ENCODE data around the gene CARS2.
A peak's percentile ranks its signal among the peaks of the same experiment; 100 is the strongest.
"Not testable (repeated sequence)": the region's sequence is repeated elsewhere in the genome, so short reads cannot be mapped to it uniquely, and the experiment has no call there.

Gene CARS2

DNA sequence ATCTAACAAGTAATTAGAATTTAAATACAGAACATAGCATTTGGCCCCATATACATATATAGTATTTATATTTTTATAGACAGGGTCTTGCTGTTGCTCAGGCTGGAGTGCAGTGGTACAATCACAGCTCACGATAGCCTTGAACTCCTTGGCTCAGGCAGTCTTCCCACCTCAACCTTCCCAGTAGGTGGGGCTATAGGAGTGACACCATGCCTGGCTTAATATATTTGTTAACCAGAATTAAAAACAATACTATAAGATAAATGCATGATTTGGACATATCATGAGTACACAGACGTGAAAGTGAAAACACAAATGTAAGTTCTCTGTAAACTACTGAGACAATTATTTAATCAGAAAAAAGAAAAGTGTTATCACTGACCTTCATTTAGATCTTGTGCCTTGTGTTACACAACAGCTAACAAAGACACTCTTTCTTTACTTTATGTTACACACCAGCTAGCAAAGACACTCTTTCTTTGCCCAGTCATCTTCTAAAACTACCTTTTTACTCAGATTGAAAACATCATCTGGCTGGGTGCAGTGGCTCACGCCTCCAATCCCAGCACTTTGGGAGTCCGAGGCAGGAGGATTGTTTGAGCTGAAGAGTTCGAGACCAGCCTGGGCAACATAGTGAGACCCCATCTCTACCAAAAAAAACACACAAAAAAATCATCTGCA, 22.6 kb downstream of the CARS2 start:
- no peak overlapping the region for H3K27ac ChIP-seq (ENCODE audit: low read length)
- DNase-seq (ENCODE audit: low read depth, low spot score): no peak
- no peaks in the 10 kb centered on the region for H3K9me3 ChIP-seq (ENCODE audit: control insufficient read depth, insufficient read depth, low read length)
- no peaks in the 10 kb centered on the region for H3K27me3 ChIP-seq (ENCODE audit: control insufficient read depth, insufficient read depth, low read length)
- no peaks in the 10 kb centered on the region for H3K4me1 ChIP-seq (ENCODE audit: control insufficient read depth, insufficient read depth, low read length)
- H3K4me3 ChIP-seq (ENCODE audit: low read length): no peak overlapping the region
- WGBS (ENCODE audit: insufficient coverage, insufficient read length): no CpG with 5 or more reads among the region's 5 CpGs
- peaks cover 16% of the 10 kb centered on the region; the same call in 1 of the 2 replicates for H3K36me3 ChIP-seq (ENCODE audit: control insufficient read depth, insufficient read depth, low read length)

DNA sequence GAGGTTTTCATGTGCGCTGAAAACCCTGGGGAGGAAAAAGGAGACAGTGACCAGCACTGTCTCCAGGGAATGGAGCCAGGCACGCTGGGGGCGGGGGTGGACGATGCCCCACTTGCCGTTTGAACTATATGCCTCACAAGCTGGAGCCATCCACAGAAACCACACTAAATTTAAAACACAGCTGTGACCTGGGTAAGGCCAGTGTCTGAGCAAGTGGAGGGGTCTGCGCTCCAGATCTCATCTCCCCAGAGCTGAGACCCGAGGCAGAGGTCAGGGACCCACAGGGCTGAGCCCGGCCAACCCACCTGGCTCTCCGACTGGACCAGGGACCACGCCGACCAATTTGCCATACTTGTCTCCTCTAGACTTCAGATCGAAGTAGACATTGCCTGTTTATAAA, 23.2 kb downstream of the CARS2 start:
- no peak overlapping the region for H3K4me3 ChIP-seq (ENCODE audit: low read length)
- H3K36me3 ChIP-seq (ENCODE audit: control insufficient read depth, insufficient read depth, low read length): peaks cover 16% of the 10 kb centered on the region; the same call in 1 of the 2 replicates
- H3K27me3 ChIP-seq (ENCODE audit: control insufficient read depth, insufficient read depth, low read length): no peaks in the 10 kb centered on the region
- H3K4me1 ChIP-seq (ENCODE audit: control insufficient read depth, insufficient read depth, low read length): no peaks in the 10 kb centered on the region
- 100% methylated on average over 1 of the region's 12 CpGs for WGBS (ENCODE audit: insufficient coverage, insufficient read length)
- no peaks in the 10 kb centered on the region for H3K9me3 ChIP-seq (ENCODE audit: control insufficient read depth, insufficient read depth, low read length)
- no peak for DNase-seq (ENCODE audit: low read depth, low spot score)
- H3K27ac ChIP-seq (ENCODE audit: low read length): no peak overlapping the region

DNA sequence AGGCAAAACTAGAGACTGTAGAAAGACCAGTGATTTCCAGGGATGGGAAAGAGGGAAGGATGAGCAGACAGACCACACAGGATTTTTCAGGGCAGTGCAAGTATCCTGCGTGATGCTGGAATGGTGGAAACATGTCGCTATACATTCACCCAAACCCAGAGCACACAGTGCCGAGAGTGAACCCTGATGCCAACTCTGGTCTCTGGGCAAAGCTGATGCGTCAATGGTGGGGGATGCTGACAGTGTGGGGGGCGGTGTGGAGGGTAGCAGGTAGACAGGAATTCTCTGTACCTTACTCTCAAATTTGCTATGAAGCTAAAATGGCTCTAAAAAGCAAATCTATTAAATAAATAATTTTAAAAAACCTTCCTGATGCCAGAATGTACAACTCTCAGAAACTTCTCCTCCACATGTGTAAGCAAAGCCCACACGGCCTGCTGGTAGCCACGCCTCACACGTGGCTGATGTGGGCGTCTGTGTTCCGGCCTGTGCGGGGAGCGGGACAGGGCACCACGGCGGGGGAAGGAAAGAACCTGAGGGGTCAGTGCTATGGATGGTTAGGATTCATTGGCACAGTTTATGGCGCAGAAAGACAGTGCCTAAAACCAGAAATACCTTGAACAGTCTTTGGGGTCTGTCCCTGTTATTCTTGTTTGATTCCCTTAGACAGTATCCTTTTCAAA, 23.9 kb downstream of the CARS2 start:
- Histone ChIP-seq H3K9me3 (ENCODE audit: control insufficient read depth, insufficient read depth, low read length) (no peaks in the 10 kb centered on the region), H3K27ac (ENCODE audit: low read length) (no peak overlapping the region), H3K27me3 (ENCODE audit: control insufficient read depth, insufficient read depth, low read length) (no peaks in the 10 kb centered on the region), H3K4me1 (ENCODE audit: control insufficient read depth, insufficient read depth, low read length) (no peaks in the 10 kb centered on the region), H3K4me3 (ENCODE audit: low read length) (no peak overlapping the region), H3K36me3 (ENCODE audit: control insufficient read depth, insufficient read depth, low read length) (peaks cover 14% of the 10 kb centered on the region; the same call in 1 of the 2 replicates)
- WGBS (ENCODE audit: insufficient coverage, insufficient read length): no CpG with 5 or more reads among the region's 15 CpGs
- DNase-seq (ENCODE audit: low read depth, low spot score): no peak

DNA sequence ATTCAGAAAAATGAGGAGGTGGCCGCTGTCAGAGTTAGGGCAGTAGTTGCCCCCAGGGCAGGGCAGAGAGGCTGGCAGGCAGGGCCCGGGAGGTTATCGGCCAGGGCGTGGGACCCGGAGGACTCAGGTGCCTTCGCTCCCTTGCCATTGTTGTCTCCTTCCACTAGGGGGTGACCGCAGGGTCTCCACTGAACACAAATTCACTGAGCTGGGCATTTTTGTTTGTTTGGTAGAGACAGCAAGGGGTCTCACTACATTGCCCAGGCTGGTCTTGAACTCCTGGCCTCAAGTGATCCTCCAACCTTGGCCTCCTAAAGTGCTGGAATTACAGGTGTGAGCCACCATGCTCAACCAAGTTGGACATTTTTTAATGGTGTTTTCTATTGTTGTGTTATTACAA, 25.1 kb downstream of the CARS2 start:
- Histone ChIP-seq H3K36me3 (ENCODE audit: control insufficient read depth, insufficient read depth, low read length) (peaks cover 23% of the 10 kb centered on the region), H3K4me1 (ENCODE audit: control insufficient read depth, insufficient read depth, low read length) (no peaks in the 10 kb centered on the region), H3K27ac (ENCODE audit: low read length) (no peak overlapping the region), H3K27me3 (ENCODE audit: control insufficient read depth, insufficient read depth, low read length) (no peaks in the 10 kb centered on the region), H3K4me3 (ENCODE audit: low read length) (no peak overlapping the region), H3K9me3 (ENCODE audit: control insufficient read depth, insufficient read depth, low read length) (no peaks in the 10 kb centered on the region)
- WGBS (ENCODE audit: insufficient coverage, insufficient read length): no CpG with 5 or more reads among the region's 7 CpGs
- DNase-seq (ENCODE audit: low read depth, low spot score): peak; percentile 20

DNA sequence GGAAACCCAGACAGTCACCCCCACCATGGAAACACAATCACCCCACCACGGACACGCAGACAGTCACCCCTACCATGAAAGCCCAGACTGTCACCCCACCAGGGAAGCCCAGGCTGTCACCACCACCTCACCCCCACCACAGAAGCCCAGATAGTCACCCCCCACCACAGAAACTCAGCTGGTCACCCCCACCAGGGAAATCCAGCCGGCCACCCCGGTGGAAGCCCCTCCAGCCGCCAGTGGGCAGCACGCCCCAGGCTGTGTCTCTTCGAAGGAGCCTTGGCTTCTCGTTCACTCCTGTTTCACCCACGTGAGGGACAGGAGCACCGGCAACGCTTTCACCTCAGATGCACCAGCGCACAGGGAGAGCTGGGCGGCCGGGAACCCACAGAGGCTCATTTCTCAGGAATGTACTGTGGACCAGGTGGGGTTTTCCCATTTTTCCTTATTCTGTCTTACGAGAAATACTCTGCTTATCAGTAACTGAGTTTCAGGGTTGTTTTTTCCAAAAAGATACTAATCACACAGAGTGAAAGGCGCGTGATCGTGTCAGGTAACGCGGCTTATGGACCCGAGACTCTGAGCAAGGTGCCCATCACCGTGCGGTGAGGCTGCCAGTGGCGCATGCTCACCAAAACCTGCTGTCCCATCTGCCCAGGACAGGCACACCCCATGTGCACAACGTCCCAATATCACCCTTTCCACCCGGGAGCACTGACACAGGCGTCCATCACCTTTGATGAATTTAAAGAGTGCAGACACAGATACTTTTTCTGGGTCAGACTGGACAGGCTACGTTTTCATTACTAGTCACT, 28.0 kb downstream of the CARS2 start:
- no CpG with 5 or more reads among the region's 28 CpGs for WGBS (ENCODE audit: insufficient coverage, insufficient read length)
- DNase-seq (ENCODE audit: low read depth, low spot score): no peak
- Histone ChIP-seq H3K9me3 (ENCODE audit: control insufficient read depth, insufficient read depth, low read length) (no peaks in the 10 kb centered on the region), H3K4me1 (ENCODE audit: control insufficient read depth, insufficient read depth, low read length) (no peaks in the 10 kb centered on the region), H3K27me3 (ENCODE audit: control insufficient read depth, insufficient read depth, low read length) (no peaks in the 10 kb centered on the region), H3K27ac (ENCODE audit: low read length) (no peak overlapping the region), H3K4me3 (ENCODE audit: low read length) (no peak overlapping the region), H3K36me3 (ENCODE audit: control insufficient read depth, insufficient read depth, low read length) (peaks cover 26% of the 10 kb centered on the region)

DNA sequence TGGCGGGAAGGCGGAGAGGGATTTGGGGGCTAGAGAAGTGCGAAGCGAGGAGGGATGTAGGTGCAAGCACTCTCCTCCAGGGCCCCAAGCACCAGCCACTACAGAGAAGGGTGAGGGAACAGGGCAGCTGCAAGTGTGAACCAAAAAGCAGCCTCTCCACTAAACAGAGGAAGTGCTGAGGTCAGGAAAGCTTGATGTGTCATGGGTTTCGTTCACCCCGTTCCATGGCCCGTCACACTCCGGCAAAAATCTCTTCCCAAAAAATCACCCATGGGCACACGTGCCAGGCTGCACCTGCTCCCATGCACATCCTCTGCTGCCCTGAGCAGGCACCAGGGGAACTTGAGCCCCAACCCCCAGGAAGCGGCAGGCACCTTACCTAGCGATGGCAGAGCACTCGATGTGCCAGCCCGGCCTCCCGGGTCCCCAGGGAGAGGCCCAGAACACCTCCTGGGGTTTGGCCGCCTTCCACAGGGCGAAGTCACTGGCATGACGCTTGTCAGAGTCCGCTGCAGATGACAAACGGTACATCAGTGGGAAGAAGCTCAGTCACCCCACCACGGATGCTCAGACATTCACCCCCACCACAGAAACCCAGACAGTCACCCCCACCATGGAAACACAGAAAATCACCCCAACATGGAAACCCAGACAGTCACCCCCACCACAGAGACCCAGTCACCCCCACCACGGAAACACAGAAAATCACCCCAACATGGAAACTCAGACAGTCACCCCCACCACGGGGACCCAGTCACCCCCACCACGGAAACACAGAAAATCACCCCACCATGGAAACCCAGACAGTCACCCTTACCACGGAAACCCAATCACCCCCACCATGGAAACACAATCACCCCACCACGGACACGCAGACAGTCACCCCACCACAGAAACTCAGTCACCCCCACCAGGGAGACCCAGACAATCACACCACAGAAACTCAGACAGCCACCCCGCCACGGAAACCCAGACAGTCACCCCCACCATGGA, 29.0 kb downstream of the CARS2 start:
- Histone ChIP-seq H3K27me3 (ENCODE audit: control insufficient read depth, insufficient read depth, low read length) (no peaks in the 10 kb centered on the region), H3K9me3 (ENCODE audit: control insufficient read depth, insufficient read depth, low read length) (no peaks in the 10 kb centered on the region), H3K36me3 (ENCODE audit: control insufficient read depth, insufficient read depth, low read length) (peaks cover 22% of the 10 kb centered on the region), H3K27ac (ENCODE audit: low read length) (no peak overlapping the region), H3K4me1 (ENCODE audit: control insufficient read depth, insufficient read depth, low read length) (no peaks in the 10 kb centered on the region), H3K4me3 (ENCODE audit: low read length) (no peak overlapping the region)
- no peak for DNase-seq (ENCODE audit: low read depth, low spot score)
- WGBS (ENCODE audit: insufficient coverage, insufficient read length): no CpG with 5 or more reads among the region's 28 CpGs

DNA sequence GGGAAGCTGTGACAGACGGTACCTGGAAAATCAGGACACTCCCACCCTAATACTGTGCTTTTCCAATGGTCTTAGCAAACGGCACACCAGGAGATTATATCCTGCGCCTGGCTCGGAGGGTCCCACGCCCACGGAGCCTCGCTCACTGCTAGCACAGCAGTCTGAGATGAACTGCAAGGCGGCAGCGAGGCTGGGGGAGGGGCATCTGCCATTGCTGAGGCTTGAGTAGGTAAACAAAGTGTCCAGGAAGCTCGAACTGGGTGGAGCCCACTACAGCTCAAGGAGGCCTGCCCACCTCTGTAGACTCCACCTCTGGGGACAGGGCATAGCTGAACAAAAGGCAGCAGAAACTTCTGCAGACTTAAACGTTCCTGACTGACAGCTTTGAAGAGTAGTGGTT, 36.1 kb downstream of the CARS2 start:
- not testable (repeated sequence) for H3K36me3 ChIP-seq (ENCODE audit: control insufficient read depth, insufficient read depth, low read length); H3K4me1 ChIP-seq (ENCODE audit: control insufficient read depth, insufficient read depth, low read length); H3K27ac ChIP-seq (ENCODE audit: low read length); H3K4me3 ChIP-seq (ENCODE audit: low read length); H3K27me3 ChIP-seq (ENCODE audit: control insufficient read depth, insufficient read depth, low read length); H3K9me3 ChIP-seq (ENCODE audit: control insufficient read depth, insufficient read depth, low read length); DNase-seq (ENCODE audit: low read depth, low spot score)
- no CpG with 5 or more reads among the region's 11 CpGs for WGBS (ENCODE audit: insufficient coverage, insufficient read length)

DNA sequence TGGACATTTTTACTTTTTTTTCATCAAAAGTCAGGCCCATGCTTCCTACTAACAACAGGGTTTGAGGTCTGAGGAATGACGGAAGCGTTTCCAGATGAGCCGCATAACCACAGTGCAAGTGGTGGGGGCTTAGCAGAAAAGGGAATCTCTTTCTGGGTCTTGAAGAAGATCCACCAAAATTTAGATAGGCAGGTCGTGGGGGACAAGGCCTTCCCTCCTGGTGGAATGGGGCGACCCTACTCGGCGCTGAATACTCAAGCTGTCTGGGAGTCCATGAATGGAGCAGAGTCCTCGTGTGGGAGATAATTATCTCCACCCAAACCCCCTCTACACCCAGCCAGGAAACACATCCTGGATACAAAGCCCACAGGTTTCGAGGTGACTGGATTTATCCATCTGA, 36.9 kb downstream of the CARS2 start:
- H3K27ac ChIP-seq (ENCODE audit: low read length): no peak overlapping the region
- H3K36me3 ChIP-seq (ENCODE audit: control insufficient read depth, insufficient read depth, low read length): 0 out of 2 replicates have a peak, but pooled peaks cover 3% of the 10 kb centered on the region
- H3K9me3 ChIP-seq (ENCODE audit: control insufficient read depth, insufficient read depth, low read length): peaks cover 2% of the 10 kb centered on the region
- no CpG with 5 or more reads among the region's 9 CpGs for WGBS (ENCODE audit: insufficient coverage, insufficient read length)
- no peak for DNase-seq (ENCODE audit: low read depth, low spot score)
- no peak overlapping the region for H3K4me3 ChIP-seq (ENCODE audit: low read length)
- no peaks in the 10 kb centered on the region for H3K27me3 ChIP-seq (ENCODE audit: control insufficient read depth, insufficient read depth, low read length)
- H3K4me1 ChIP-seq (ENCODE audit: control insufficient read depth, insufficient read depth, low read length): no peaks in the 10 kb centered on the region

DNA sequence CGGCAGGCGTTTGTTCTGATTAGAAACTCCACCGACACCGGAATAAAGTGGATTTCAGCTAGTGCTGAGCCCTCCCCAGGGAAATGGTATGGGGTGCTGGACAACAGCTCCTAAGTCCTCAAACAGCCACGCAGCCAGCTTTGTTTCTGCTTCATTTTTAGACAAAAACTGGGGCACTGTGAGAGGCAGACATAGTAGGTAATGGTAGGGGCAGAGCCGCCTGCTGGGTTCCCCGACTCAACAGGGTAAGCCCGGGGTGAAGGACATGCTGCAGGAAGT, 39.7 kb downstream of the CARS2 start:
- peaks cover 5% of the 10 kb centered on the region; the same call in 1 of the 2 replicates for H3K36me3 ChIP-seq (ENCODE audit: control insufficient read depth, insufficient read depth, low read length)
- DNase-seq (ENCODE audit: low read depth, low spot score): no peak
- peaks cover 2% of the 10 kb centered on the region for H3K9me3 ChIP-seq (ENCODE audit: control insufficient read depth, insufficient read depth, low read length)
- H3K27me3 ChIP-seq (ENCODE audit: control insufficient read depth, insufficient read depth, low read length): no peaks in the 10 kb centered on the region
- WGBS (ENCODE audit: insufficient coverage, insufficient read length): no CpG with 5 or more reads among the region's 8 CpGs
- H3K4me1 ChIP-seq (ENCODE audit: control insufficient read depth, insufficient read depth, low read length): no peaks in the 10 kb centered on the region
- H3K4me3 ChIP-seq (ENCODE audit: low read length): no peak overlapping the region
- no peak overlapping the region for H3K27ac ChIP-seq (ENCODE audit: low read length)

Measured in iPS DF 6.9 (cell line).